ENCODE measurements around the gene TMEM91. TPM values are rescaled to one million over a fixed set of nuclear protein-coding genes. Genes with fewer than 3 reads are reported as not detected.
A peak's percentile ranks its signal among the peaks of the same experiment; 100 is the strongest.

The TMEM91 gene
- total RNA-seq, 4 donors from 2014 or later: 9.7 to 17.2 (median 14.1) TPM

- DNase-seq (ENCODE audit: extremely low spot score): peak; percentile 95
- 11% methylated on average over 8 of the region's 19 CpGs for WGBS
- Histone ChIP-seq H3K9me3 (no peaks in the 10 kb centered on the region), H3K27me3 (no peaks in the 10 kb centered on the region), H3K27ac (replicated peaks in 1 of 4) (peak within 1 kb of the TSS; percentile 82 to 86 (median 86)), H3K4me3 (peak within 1 kb of the TSS; percentile 56 to 71 (median 62)), H3K36me3 (peaks cover 35 to 66% (median 56%) of the 10 kb centered on the region in 4 donors), H3K4me1 (peaks cover 47 to 54% (median 50%) of the 10 kb centered on the region in 4 donors)
- TF ChIP-seq POLR2AphosphoS5 (IDR thresholded peaks at IDR 0.05): peak; percentile 76 to 89
- TF ChIP-seq, protein P1, sequence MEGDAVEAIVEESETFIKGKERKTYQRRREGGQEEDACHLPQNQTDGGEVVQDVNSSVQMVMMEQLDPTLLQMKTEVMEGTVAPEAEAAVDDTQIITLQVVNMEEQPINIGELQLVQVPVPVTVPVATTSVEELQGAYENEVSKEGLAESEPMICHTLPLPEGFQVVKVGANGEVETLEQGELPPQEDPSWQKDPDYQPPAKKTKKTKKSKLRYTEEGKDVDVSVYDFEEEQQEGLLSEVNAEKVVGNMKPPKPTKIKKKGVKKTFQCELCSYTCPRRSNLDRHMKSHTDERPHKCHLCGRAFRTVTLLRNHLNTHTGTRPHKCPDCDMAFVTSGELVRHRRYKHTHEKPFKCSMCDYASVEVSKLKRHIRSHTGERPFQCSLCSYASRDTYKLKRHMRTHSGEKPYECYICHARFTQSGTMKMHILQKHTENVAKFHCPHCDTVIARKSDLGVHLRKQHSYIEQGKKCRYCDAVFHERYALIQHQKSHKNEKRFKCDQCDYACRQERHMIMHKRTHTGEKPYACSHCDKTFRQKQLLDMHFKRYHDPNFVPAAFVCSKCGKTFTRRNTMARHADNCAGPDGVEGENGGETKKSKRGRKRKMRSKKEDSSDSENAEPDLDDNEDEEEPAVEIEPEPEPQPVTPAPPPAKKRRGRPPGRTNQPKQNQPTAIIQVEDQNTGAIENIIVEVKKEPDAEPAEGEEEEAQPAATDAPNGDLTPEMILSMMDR (IDR thresholded peaks at IDR 0.05): no peak
- intact Hi-C loops (cut with DNase I): loop anchor here (5.0 kb wide), 1 partner anchor 75 kb away; the partner anchor contains the start of gene TGFB1
Observed at GRCh38 chr19:41426952-41427646, 50.8 kb downstream of the TMEM91 start, which contains the start of gene B3GNT8. TSS of gene B3GNT8 (minus strand) at chr19:41427374. CDS start at chr19:41426778, 596 bp downstream.

DNA sequence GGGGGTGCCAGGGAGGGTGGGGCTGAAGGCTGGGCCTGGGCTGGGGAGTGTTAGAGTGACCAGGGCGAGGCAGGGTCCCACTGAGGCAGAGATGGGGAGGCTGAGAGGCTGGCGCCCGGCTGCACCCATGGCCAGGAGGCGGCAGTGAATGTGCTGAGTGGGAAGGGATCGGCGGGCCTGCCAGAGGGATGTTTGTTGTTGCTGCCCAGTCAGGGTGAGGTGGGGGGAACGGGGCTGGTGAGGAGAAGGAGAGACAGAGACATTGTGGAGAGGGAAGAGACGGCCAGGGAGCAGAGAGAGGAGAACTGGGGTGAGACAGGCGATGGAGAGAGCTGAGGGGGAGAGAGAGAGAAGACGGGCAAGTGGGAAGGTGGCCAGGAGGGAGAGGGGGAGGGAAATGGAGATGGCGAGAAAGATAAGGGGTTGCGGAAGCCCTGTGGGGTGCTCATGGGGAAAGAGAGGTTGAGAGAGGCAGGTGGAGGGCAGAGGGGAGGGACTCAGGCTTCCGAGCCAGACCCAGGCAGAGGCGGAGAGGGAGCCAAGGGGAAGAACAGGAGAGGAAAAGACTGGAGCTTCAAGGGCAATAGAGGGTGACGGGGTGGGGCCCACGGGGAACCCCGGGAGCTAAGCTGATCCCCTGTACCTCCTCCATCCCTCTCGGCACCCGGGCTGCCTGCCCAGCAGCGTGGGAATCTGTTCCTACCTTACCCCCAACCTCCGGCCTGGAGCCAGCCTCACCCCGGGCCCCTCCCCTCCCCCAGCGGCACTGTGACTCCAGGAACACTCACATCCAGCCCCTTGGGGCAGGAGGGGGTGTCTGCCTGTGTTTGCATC lies 51.5 kb downstream of the TMEM91 start:
- Histone ChIP-seq H3K27me3 (no peaks in the 10 kb centered on the region), H3K9me3 (no peaks in the 10 kb centered on the region), H3K4me1 (peaks cover 47 to 55% (median 52%) of the 10 kb centered on the region in 4 donors), H3K4me3 (peak overlapping the region; percentile 56 to 71 (median 62)), H3K27ac (replicated peaks in 1 of 4) (peak overlapping the region; percentile 82 to 86 (median 86)), H3K36me3 (peaks cover 30 to 66% (median 56%) of the 10 kb centered on the region in 4 donors)
- intact Hi-C loops (cut with DNase I): loop anchor here (5.0 kb wide), 1 partner anchor 76 kb away; the partner anchor contains the start of gene TGFB1
- no peak for DNase-seq (ENCODE audit: extremely low spot score)
- TF ChIP-seq POLR2AphosphoS5 (IDR thresholded peaks at IDR 0.05) (no peak), EP300 (IDR thresholded peaks at IDR 0.05) (no peak), POLR2A (IDR thresholded peaks at IDR 0.05; ENCODE audit: low read depth) (no peak)
- TF ChIP-seq, protein P1 (IDR thresholded peaks at IDR 0.05): no peak
- 7% methylated on average over 20 of the region's 23 CpGs for WGBS

- 39% methylated on average over 1 of the region's 1 CpG for WGBS
- DNase-seq (ENCODE audit: extremely low spot score): no peak
- Histone ChIP-seq H3K4me3 (peak overlapping the region; percentile 56 to 71 (median 62)), H3K27me3 (no peaks in the 10 kb centered on the region), H3K36me3 (peaks cover 26 to 66% (median 56%) of the 10 kb centered on the region in 4 donors), H3K9me3 (no peaks in the 10 kb centered on the region), H3K4me1 (peaks cover 47 to 55% (median 52%) of the 10 kb centered on the region in 4 donors), H3K27ac (replicated peaks in 1 of 4) (peak overlapping the region; percentile 82 to 86 (median 86))
- TF ChIP-seq, protein P1 (IDR thresholded peaks at IDR 0.05): no peak
- TF ChIP-seq POLR2AphosphoS5 (IDR thresholded peaks at IDR 0.05): no peak
- TF ChIP-seq EP300 (IDR thresholded peaks at IDR 0.05): no peak
- TF ChIP-seq POLR2A (IDR thresholded peaks at IDR 0.05; ENCODE audit: low read depth): no peak
- intact Hi-C loops (cut with DNase I): loop anchor here (5.0 kb wide), 1 partner anchor 76 kb away; the partner anchor contains the start of gene TGFB1
Observed at GRCh38 chr19:41428481-41428859, 52.1 kb downstream of the TMEM91 start.

GRCh38 chr19:41430922-41431321 lies 54.6 kb downstream of the TMEM91 start:
- WGBS: 96% methylated on average over 5 of the region's 6 CpGs
- DNase-seq (ENCODE audit: extremely low spot score): no peak
- H3K36me3 ChIP-seq: peaks cover 15 to 60% (median 50%) of the 10 kb centered on the region in 4 donors
- H3K4me3 ChIP-seq: no peak overlapping the region
- peak overlapping the region in 1 of 4 donors; percentile 11 for H3K27ac ChIP-seq (replicated peaks in 1 of 4)
- no peak for TF ChIP-seq POLR2A (IDR thresholded peaks at IDR 0.05; ENCODE audit: low read depth)
- no peak for TF ChIP-seq POLR2AphosphoS5 (IDR thresholded peaks at IDR 0.05)
- no peak for TF ChIP-seq EP300 (IDR thresholded peaks at IDR 0.05)
- TF ChIP-seq, protein P1 (IDR thresholded peaks at IDR 0.05): no peak
- H3K27me3 ChIP-seq: no peaks in the 10 kb centered on the region
- intact Hi-C loops (cut with DNase I): no loop called here
- H3K9me3 ChIP-seq: no peaks in the 10 kb centered on the region
- H3K4me1 ChIP-seq: peaks cover 32 to 43% (median 37%) of the 10 kb centered on the region in 4 donors

Data from esophagus muscularis mucosa (tissue), 4 donors.